ENCODE results near the gene ATP6V1F. TPM values are rescaled to one million over a fixed set of nuclear protein-coding genes. Genes with fewer than 3 reads are reported as not detected.

Gene ATP6V1F
- total RNA-seq, 6 experiments from 2014 or later, result 179 to 212 (median 193) TPM

GRCh38 chr7:128875523-128875948, 12.9 kb downstream of the ATP6V1F start:
- DNase-seq, result no peak

GRCh38 chr7:128876127-128876526, 13.5 kb downstream of the ATP6V1F start:
- TF ChIP-seq CTCF (IDR thresholded peaks at IDR 0.05), result no peak
- no peak overlapping the region for H3K4me3 Mint-ChIP-seq
- no peak for DNase-seq
- peaks cover 28% of the 10 kb centered on the region for H3K27me3 Mint-ChIP-seq (ENCODE audit: insufficient read depth)
- no peaks in the 10 kb centered on the region for H3K4me1 Mint-ChIP-seq (ENCODE audit: low read depth)
- no peaks in the 10 kb centered on the region for H3K9me3 Mint-ChIP-seq
- no peaks in the 10 kb centered on the region for H3K36me3 Mint-ChIP-seq (ENCODE audit: low read depth)
- H3K27ac Mint-ChIP-seq, result no peak overlapping the region

More at GRCh38 chr7:128875523-128875948, 12.9 kb downstream of the ATP6V1F start:
- Mint-ChIP-seq H3K36me3 (ENCODE audit: low read depth) (no peaks in the 10 kb centered on the region), H3K4me3 (no peak overlapping the region), H3K4me1 (ENCODE audit: low read depth) (no peaks in the 10 kb centered on the region), H3K27me3 (ENCODE audit: insufficient read depth) (peaks cover 31% of the 10 kb centered on the region), H3K9me3 (no peaks in the 10 kb centered on the region), H3K27ac (no peak overlapping the region)
- TF ChIP-seq CTCF (IDR thresholded peaks at IDR 0.05), result no peak

GRCh38 chr7:128876586-128876977, 13.9 kb downstream of the ATP6V1F start:
- DNase-seq, result no peak
- Mint-ChIP-seq H3K9me3 (no peaks in the 10 kb centered on the region), H3K4me3 (no peak overlapping the region), H3K4me1 (ENCODE audit: low read depth) (no peaks in the 10 kb centered on the region), H3K27ac (no peak overlapping the region), H3K27me3 (ENCODE audit: insufficient read depth) (peaks cover 28% of the 10 kb centered on the region), H3K36me3 (ENCODE audit: low read depth) (no peaks in the 10 kb centered on the region)
- TF ChIP-seq CTCF (IDR thresholded peaks at IDR 0.05), result no peak

GRCh38 chr7:128876978-128877755, 14.5 kb downstream of the ATP6V1F start:
- H3K4me1 Mint-ChIP-seq (ENCODE audit: low read depth), result no peaks in the 10 kb centered on the region

GRCh38 chr7:128877756-128878120, 15.1 kb downstream of the ATP6V1F start:
- Mint-ChIP-seq H3K27ac (no peak overlapping the region), H3K4me1 (ENCODE audit: low read depth) (no peaks in the 10 kb centered on the region), H3K4me3 (no peak overlapping the region), H3K27me3 (ENCODE audit: insufficient read depth) (peaks cover 24% of the 10 kb centered on the region; the same call in 1 of the 2 replicates), H3K9me3 (no peaks in the 10 kb centered on the region), H3K36me3 (ENCODE audit: low read depth) (no peaks in the 10 kb centered on the region)
- DNase-seq, result no peak
- TF ChIP-seq CTCF (IDR thresholded peaks at IDR 0.05), result no peak

More at GRCh38 chr7:128876978-128877755, 14.5 kb downstream of the ATP6V1F start:
- no peak overlapping the region; the same call in 1 of the 2 replicates for H3K4me3 Mint-ChIP-seq
- no peak for TF ChIP-seq CTCF (IDR thresholded peaks at IDR 0.05)
- peaks cover 27% of the 10 kb centered on the region for H3K27me3 Mint-ChIP-seq (ENCODE audit: insufficient read depth)
- H3K9me3 Mint-ChIP-seq, result no peaks in the 10 kb centered on the region
- no peaks in the 10 kb centered on the region for H3K36me3 Mint-ChIP-seq (ENCODE audit: low read depth)
- DNase-seq, result no peak
- H3K27ac Mint-ChIP-seq, result no peak overlapping the region

Data from HFFc6 (cell line).